Measurements from ENCODE around the gene GPC5. TPM values are rescaled to one million over a fixed set of nuclear protein-coding genes. Genes with fewer than 3 reads are reported as not detected.

Gene GPC5
- total RNA-seq, 2 donors from 2014 or later: 0.83 to 1.3 TPM

DNA sequence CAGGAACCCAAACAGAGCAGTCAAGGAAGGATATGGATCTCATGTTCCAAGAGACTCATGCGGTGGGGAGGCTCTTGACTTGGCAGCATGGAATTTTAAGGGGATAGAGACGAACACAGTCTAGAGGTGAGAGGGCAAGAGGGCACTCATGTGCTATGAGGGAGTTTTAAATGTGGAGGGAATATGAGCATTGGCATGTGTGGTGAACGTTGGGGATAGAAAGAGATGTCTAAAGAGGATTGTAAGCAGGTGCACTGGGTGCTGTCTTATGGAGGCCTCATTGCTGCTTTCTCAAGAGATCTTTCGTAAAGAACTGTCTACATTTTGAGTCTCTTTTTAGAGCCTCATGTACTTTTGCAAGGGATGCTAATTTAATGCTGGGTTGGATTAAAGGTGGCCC, 1227.9 kb downstream of the GPC5 start:
- H3K4me1 ChIP-seq: no peaks in the 10 kb centered on the region
- no peaks in the 10 kb centered on the region for H3K36me3 ChIP-seq
- H3K27ac ChIP-seq: no peak overlapping the region
- no peak overlapping the region for H3K4me3 ChIP-seq
- no peaks in the 10 kb centered on the region for H3K9me3 ChIP-seq
- DNase-seq (ENCODE audit: low spot score): no peak
- no peaks in the 10 kb centered on the region for H3K27me3 ChIP-seq
- TF ChIP-seq, protein P1, sequence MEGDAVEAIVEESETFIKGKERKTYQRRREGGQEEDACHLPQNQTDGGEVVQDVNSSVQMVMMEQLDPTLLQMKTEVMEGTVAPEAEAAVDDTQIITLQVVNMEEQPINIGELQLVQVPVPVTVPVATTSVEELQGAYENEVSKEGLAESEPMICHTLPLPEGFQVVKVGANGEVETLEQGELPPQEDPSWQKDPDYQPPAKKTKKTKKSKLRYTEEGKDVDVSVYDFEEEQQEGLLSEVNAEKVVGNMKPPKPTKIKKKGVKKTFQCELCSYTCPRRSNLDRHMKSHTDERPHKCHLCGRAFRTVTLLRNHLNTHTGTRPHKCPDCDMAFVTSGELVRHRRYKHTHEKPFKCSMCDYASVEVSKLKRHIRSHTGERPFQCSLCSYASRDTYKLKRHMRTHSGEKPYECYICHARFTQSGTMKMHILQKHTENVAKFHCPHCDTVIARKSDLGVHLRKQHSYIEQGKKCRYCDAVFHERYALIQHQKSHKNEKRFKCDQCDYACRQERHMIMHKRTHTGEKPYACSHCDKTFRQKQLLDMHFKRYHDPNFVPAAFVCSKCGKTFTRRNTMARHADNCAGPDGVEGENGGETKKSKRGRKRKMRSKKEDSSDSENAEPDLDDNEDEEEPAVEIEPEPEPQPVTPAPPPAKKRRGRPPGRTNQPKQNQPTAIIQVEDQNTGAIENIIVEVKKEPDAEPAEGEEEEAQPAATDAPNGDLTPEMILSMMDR (IDR thresholded peaks at IDR 0.05): no peak

DNA sequence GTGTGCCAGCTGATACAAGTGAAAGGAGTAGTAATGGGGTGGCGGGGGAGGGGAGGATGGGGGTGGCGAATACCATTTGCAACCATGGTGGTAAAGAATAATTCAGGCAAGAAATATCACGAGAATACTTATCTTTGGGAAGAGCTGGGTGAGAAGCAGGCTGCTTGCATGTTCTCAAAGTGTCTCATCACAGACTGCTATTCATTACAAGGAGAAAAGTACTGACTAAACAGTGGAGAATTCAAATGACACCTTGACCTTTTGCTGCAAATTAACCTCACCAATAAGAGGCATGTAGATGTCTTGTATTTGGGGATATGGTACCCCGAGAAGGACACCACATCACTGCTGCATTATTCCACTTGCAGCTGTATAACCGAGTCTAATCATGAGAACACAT, 1242.5 kb downstream of the GPC5 start:
- no peak overlapping the region for H3K4me3 ChIP-seq
- TF ChIP-seq, protein P1 (IDR thresholded peaks at IDR 0.05): no peak
- DNase-seq (ENCODE audit: low spot score): no peak
- no peaks in the 10 kb centered on the region for H3K36me3 ChIP-seq
- no peaks in the 10 kb centered on the region for H3K27me3 ChIP-seq
- H3K27ac ChIP-seq: no peak overlapping the region
- H3K9me3 ChIP-seq: no peaks in the 10 kb centered on the region
- no peaks in the 10 kb centered on the region for H3K4me1 ChIP-seq

DNA sequence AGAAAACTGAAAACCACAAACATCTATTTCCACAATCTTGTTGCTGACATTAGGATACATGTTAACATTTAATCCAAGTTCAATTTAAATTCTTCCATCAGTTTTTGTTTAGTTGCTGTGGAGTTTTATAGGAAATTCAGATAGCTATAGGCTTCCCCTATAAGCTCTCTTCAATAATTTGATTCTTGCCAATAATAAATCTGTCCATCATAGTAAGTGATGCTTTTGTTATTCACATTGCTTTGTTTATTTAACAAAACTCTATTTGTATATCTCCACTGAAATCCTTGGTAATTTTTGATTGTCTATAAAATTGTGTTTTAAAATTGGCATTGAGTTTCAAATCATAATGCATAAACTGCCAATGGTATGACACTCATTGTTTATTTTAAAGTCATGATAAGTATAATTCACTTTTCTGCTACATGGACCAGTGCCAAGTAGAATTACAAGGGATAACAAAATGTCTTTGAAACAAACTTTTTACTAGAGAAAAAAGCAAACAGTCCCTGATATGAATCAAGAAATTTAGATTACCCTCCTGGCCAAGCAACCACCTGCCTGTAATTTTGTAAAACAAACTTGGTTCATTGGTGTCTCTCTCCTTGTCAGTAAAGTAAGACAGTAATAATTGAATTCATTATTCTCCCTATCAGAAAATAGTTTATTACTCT, 1250.9 kb downstream of the GPC5 start:
- H3K9me3 ChIP-seq: no peaks in the 10 kb centered on the region
- H3K36me3 ChIP-seq: no peaks in the 10 kb centered on the region
- DNase-seq (ENCODE audit: low spot score): no peak
- no peak overlapping the region for H3K4me3 ChIP-seq
- no peak overlapping the region for H3K27ac ChIP-seq
- TF ChIP-seq, protein P1 (IDR thresholded peaks at IDR 0.05): no peak
- no peaks in the 10 kb centered on the region for H3K4me1 ChIP-seq
- no peaks in the 10 kb centered on the region for H3K27me3 ChIP-seq

DNA sequence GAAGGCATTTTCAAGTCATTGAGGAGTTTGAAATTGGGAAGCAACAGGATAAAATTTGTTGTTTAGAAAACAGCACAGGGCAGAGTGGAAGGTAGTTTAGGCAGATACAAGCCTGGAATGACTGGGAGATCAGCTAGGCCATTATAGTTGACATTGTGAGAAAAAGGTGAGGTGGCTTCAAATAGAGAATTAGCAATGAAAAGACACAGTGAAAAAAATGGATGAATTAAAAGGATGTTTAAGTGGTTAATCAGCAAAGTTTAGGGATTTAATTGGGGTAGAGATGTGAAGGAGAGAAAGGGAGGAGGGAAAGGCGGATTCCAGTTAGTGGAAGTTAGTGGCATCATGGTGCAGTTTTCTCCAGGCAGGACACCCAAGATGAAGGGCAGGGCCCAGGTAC, 1257.7 kb downstream of the GPC5 start:
- Histone ChIP-seq H3K4me1 (no peaks in the 10 kb centered on the region), H3K36me3 (no peaks in the 10 kb centered on the region), H3K4me3 (no peak overlapping the region), H3K27me3 (no peaks in the 10 kb centered on the region), H3K9me3 (no peaks in the 10 kb centered on the region), H3K27ac (no peak overlapping the region)
- DNase-seq (ENCODE audit: low spot score): no peak
- TF ChIP-seq, protein P1 (IDR thresholded peaks at IDR 0.05): no peak

DNA sequence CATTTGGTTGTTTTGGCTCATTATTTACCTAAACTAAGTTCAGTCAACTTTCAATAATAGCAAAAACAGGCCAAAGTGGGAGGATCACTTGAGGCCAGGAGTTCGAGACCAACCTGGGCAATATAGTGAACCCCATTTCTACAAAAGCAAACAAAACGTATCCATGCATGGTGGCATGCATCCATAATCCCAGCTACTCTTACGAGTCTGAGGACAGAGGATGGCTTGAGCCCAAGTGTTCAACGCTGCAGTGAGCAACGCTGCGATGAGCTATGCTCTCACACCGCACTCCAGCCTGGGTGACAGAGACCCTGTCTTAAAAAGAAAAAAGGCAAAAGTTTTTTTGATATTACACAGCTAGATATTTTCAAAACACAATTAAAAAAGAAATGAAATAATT, 1258.2 kb downstream of the GPC5 start:
- Histone ChIP-seq H3K4me3 (no peak overlapping the region), H3K4me1 (no peaks in the 10 kb centered on the region), H3K9me3 (no peaks in the 10 kb centered on the region), H3K36me3 (no peaks in the 10 kb centered on the region), H3K27ac (no peak overlapping the region), H3K27me3 (no peaks in the 10 kb centered on the region)
- TF ChIP-seq, protein P1 (IDR thresholded peaks at IDR 0.05): no peak
- no peak for DNase-seq (ENCODE audit: low spot score)

DNA sequence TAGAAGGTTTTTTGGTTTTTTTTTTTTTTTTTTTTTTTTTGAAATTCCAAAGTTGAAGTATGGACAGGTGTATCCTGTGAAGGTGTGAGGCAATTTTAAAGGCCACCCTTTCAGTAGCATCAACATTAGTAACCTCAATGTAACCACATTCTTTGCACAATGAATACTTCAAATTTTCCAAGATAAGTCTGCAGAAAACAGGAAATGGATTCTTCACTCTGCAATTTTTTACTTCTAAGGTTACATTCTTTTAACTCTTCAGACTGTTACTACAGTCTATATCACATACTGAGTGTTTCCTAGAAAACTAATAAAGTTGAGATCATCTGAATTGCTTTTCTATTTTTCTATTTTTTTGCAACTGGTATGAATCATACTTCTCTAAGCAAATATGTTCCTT, 1259.1 kb downstream of the GPC5 start:
- H3K4me3 ChIP-seq: no peak overlapping the region
- DNase-seq (ENCODE audit: low spot score): no peak
- no peaks in the 10 kb centered on the region for H3K4me1 ChIP-seq
- TF ChIP-seq, protein P1 (IDR thresholded peaks at IDR 0.05): no peak
- H3K27me3 ChIP-seq: no peaks in the 10 kb centered on the region
- H3K36me3 ChIP-seq: no peaks in the 10 kb centered on the region
- H3K9me3 ChIP-seq: no peaks in the 10 kb centered on the region
- no peak overlapping the region for H3K27ac ChIP-seq

All from right atrium auricular region (tissue), 2 donors.